Measurements from ENCODE around the gene KRTAP1-4. TPM values are rescaled to one million over a fixed set of nuclear protein-coding genes. Genes with fewer than 3 reads are reported as not detected.
"Not testable (repeated sequence)": the region's sequence is repeated elsewhere in the genome, so short reads cannot be mapped to it uniquely, and the experiment has no call there.

KRTAP1-4 gene
- polyA plus RNA-seq, 4 donors: not detected

DNA sequence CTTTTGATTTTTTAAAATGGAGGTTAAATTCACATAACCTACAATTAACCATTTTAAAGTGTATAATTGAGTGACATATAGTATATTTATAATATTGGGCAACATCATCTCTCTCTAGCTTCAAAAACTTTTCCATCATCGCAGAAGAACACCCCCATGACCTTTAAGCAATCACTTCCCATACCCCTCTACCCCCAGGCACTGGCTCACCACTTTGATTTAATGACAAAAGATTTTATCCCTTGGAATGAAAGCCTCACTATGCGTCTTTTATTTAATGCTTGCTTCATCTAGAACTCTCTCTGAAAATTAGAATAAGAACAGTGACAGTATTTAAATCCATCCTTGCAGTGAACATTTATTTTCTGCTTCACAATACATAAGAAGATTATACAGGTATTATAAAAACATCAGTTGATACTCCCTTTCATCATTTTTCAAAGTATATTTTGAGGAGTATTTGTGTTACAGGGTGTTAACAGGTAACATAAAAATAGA lies 7.9 kb upstream of the KRTAP1-4 start:
- Histone ChIP-seq H3K4me3 (ENCODE audit: low read depth in 1 of 3, low read length in 3 of 3) (no peak overlapping the region), H3K27ac (ENCODE audit: low read depth in 1 of 3, low read length in 2 of 3) (no peak overlapping the region), H3K27me3 (ENCODE audit: control insufficient read depth in 3 of 3, insufficient read depth in 3 of 3, low read length in 3 of 3) (peaks cover 0 to 3% (median 0%) of the 10 kb centered on the region in 3 donors), H3K36me3 (ENCODE audit: control insufficient read depth in 3 of 3, insufficient read depth in 2 of 3, low read depth in 1 of 3, low read length in 3 of 3) (no peaks in the 10 kb centered on the region), H3K9me3 (ENCODE audit: control insufficient read depth in 2 of 2, insufficient read depth in 1 of 2, low read depth in 1 of 2, low read length in 1 of 2) (no peaks in the 10 kb centered on the region), H3K4me1 (ENCODE audit: control insufficient read depth in 3 of 3, insufficient read depth in 2 of 3, low read depth in 1 of 3, low read length in 2 of 3) (no peaks in the 10 kb centered on the region)
- FAIRE-seq: no peak
- no peak for DNase-seq
- 86 to 89% (median 87%) methylated on average over 2 of the region's 2 CpGs for WGBS, 3 donors

DNA sequence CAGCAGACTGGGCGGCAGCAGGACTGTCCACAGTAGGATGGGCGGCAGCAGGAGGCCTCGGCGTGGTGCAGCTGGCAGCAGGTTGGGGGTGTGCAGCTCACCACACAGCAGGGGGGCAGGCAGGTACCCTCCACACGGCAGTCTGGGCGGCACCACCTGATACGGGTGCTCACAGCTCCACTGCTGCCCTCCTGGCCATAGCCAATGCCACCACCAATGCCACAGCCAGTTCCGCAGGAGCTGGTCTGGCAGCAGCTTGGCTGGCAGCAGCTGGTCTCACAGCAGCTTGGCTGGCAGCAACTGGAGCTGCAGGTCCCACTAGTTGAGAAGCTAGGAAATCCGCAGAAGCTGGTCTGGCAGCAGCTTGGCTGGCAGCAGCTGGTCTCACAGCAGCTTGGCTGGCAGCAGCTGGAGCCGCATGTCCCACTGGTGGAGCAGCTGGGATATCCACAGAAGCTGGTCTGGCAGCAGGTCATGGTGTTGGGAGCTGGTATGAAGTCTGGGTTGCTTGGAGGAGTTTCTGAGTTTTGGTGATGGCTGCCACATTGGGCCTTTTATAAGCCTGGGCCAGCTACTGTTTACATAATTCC lies 4.4 kb upstream of the KRTAP1-4 start, which contains the start of gene KRTAP1-3:
Gene KRTAP1-3, minus strand, starts transcription at position 529 of the 590 bp plus-strand sequence. Its CDS starts 53 bp downstream, at position 476.
- not testable (repeated sequence) for H3K4me1 ChIP-seq (ENCODE audit: control insufficient read depth in 3 of 3, insufficient read depth in 2 of 3, low read depth in 1 of 3, low read length in 2 of 3); H3K27ac ChIP-seq (ENCODE audit: low read depth in 1 of 3, low read length in 2 of 3); DNase-seq; H3K4me3 ChIP-seq (ENCODE audit: low read depth in 1 of 3, low read length in 3 of 3); FAIRE-seq; H3K36me3 ChIP-seq (ENCODE audit: control insufficient read depth in 3 of 3, insufficient read depth in 2 of 3, low read depth in 1 of 3, low read length in 3 of 3); H3K9me3 ChIP-seq (ENCODE audit: control insufficient read depth in 2 of 2, insufficient read depth in 1 of 2, low read depth in 1 of 2, low read length in 1 of 2); H3K27me3 ChIP-seq (ENCODE audit: control insufficient read depth in 3 of 3, insufficient read depth in 3 of 3, low read length in 3 of 3)
- 80 to 88% (median 84%) methylated on average over 8 to 10 of the region's 10 CpGs for WGBS, 3 donors

DNA sequence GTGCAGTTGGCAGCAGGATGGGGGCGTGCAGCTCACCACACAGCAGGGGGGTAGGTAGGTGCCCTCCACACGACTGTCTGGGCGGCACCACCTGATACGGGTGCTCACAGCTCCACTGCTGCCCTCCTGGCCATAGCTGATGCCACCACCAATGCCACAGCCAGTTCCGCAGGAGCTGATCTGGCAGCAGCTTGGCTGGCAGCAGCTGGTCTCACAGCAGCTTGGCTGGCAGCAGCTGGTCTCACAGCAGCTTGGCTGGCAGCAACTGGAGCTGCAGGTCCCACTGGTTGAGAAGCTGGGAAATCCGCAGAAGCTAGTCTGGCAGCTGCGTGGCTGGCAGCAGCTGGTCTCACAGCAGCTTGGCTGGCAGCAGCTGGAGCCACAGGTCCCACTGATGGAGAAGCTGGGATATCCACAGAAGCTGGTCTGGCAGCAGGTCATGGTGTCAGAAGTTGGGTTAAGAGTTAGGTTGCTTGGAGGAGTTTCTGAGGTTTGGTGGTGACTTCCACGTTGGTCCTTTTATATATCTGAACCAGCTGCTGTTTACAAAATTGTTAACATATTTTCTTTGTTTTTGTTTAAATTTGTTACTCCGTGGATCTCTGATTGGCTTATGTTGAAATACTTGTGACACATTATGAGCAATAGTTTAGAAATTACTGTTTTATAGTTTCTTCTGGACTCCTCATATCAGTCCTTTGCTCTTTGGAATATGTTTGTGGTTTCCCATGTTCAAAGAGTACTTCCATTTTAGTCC lies 3.1 kb downstream of the KRTAP1-4 start, which contains the start of gene KRTAP1-5:
Gene KRTAP1-5, minus strand, starts transcription at position 494 of the 757 bp plus-strand sequence. Its CDS starts 53 bp downstream, at position 441.
- Histone ChIP-seq H3K36me3 (ENCODE audit: control insufficient read depth in 3 of 3, insufficient read depth in 2 of 3, low read depth in 1 of 3, low read length in 3 of 3) (no peaks in the 10 kb centered on the region), H3K4me1 (ENCODE audit: control insufficient read depth in 3 of 3, insufficient read depth in 2 of 3, low read depth in 1 of 3, low read length in 2 of 3) (no peaks in the 10 kb centered on the region), H3K4me3 (ENCODE audit: low read depth in 1 of 3, low read length in 3 of 3) (no peak within 1 kb of the TSS), H3K27me3 (ENCODE audit: control insufficient read depth in 3 of 3, insufficient read depth in 3 of 3, low read length in 3 of 3) (no peaks in the 10 kb centered on the region), H3K27ac (ENCODE audit: low read depth in 1 of 3, low read length in 2 of 3) (no peak within 1 kb of the TSS), H3K9me3 (ENCODE audit: control insufficient read depth in 2 of 2, insufficient read depth in 1 of 2, low read depth in 1 of 2, low read length in 1 of 2) (no peaks in the 10 kb centered on the region)
- FAIRE-seq (no peak), DNase-seq (no peak)
- WGBS, 3 donors: 56 to 72% (median 71%) methylated on average over 9 of the region's 9 CpGs

DNA sequence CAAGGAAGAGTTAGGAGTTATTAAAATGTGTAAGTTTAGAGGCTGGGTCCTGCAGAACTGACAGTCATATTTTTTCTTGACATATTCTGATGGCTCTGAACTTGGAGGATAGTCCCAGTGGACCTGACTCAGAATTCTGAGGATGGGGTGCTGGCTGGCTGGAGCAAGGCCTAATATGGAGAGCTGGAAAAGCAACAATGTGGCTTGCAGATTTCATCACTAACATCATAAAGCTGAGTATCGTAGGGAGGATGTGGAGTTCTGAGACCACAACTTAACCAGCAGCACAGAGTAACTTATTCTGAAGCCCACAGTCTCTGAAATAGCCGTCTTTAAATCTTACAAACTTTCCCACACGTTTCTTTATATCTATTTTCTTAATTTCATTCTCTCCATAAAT lies 5.3 kb downstream of the KRTAP1-4 start:
- H3K9me3 ChIP-seq (ENCODE audit: control insufficient read depth in 2 of 2, insufficient read depth in 1 of 2, low read depth in 1 of 2, low read length in 1 of 2): no peaks in the 10 kb centered on the region
- H3K27ac ChIP-seq (ENCODE audit: low read depth in 1 of 3, low read length in 2 of 3): no peak overlapping the region
- WGBS, 3 donors: 80 to 91% (median 81%) methylated on average over 3 of the region's 3 CpGs
- no peak overlapping the region for H3K4me3 ChIP-seq (ENCODE audit: low read depth in 1 of 3, low read length in 3 of 3)
- no peaks in the 10 kb centered on the region for H3K36me3 ChIP-seq (ENCODE audit: control insufficient read depth in 3 of 3, insufficient read depth in 2 of 3, low read depth in 1 of 3, low read length in 3 of 3)
- FAIRE-seq (no peak), DNase-seq (no peak)
- peaks cover 0 to 2% (median 0%) of the 10 kb centered on the region in 3 donors for H3K27me3 ChIP-seq (ENCODE audit: control insufficient read depth in 3 of 3, insufficient read depth in 3 of 3, low read length in 3 of 3)
- no peaks in the 10 kb centered on the region for H3K4me1 ChIP-seq (ENCODE audit: control insufficient read depth in 3 of 3, insufficient read depth in 2 of 3, low read depth in 1 of 3, low read length in 2 of 3)

- H3K9me3 ChIP-seq (ENCODE audit: control insufficient read depth in 2 of 2, insufficient read depth in 1 of 2, low read depth in 1 of 2, low read length in 1 of 2): no peaks in the 10 kb centered on the region
- FAIRE-seq: no peak
- H3K36me3 ChIP-seq (ENCODE audit: control insufficient read depth in 3 of 3, insufficient read depth in 2 of 3, low read depth in 1 of 3, low read length in 3 of 3): no peaks in the 10 kb centered on the region
- H3K27me3 ChIP-seq (ENCODE audit: control insufficient read depth in 3 of 3, insufficient read depth in 3 of 3, low read length in 3 of 3): peaks cover 0 to 2% (median 0%) of the 10 kb centered on the region in 3 donors
- no peak overlapping the region for H3K27ac ChIP-seq (ENCODE audit: low read depth in 1 of 3, low read length in 2 of 3)
- H3K4me1 ChIP-seq (ENCODE audit: control insufficient read depth in 3 of 3, insufficient read depth in 2 of 3, low read depth in 1 of 3, low read length in 2 of 3): no peaks in the 10 kb centered on the region
- DNase-seq: no peak
- no peak overlapping the region for H3K4me3 ChIP-seq (ENCODE audit: low read depth in 1 of 3, low read length in 3 of 3)
Measured at GRCh38 chr17:41020336-41020735, 9.7 kb downstream of the KRTAP1-4 start.

GRCh38 chr17:41019415-41019814 lies 10.6 kb downstream of the KRTAP1-4 start:
- no peaks in the 10 kb centered on the region for H3K4me1 ChIP-seq (ENCODE audit: control insufficient read depth in 3 of 3, insufficient read depth in 2 of 3, low read depth in 1 of 3, low read length in 2 of 3)
- H3K9me3 ChIP-seq (ENCODE audit: control insufficient read depth in 2 of 2, insufficient read depth in 1 of 2, low read depth in 1 of 2, low read length in 1 of 2): no peaks in the 10 kb centered on the region
- H3K27me3 ChIP-seq (ENCODE audit: control insufficient read depth in 3 of 3, insufficient read depth in 3 of 3, low read length in 3 of 3): peaks cover 0 to 2% (median 0%) of the 10 kb centered on the region in 3 donors
- 94 to 98% (median 96%) methylated on average over 3 of the region's 3 CpGs for WGBS, 3 donors
- H3K4me3 ChIP-seq (ENCODE audit: low read depth in 1 of 3, low read length in 3 of 3): no peak overlapping the region
- no peak for DNase-seq
- FAIRE-seq: no peak
- H3K27ac ChIP-seq (ENCODE audit: low read depth in 1 of 3, low read length in 2 of 3): no peak overlapping the region
- H3K36me3 ChIP-seq (ENCODE audit: control insufficient read depth in 3 of 3, insufficient read depth in 2 of 3, low read depth in 1 of 3, low read length in 3 of 3): no peaks in the 10 kb centered on the region

- 65 to 86% (median 71%) methylated on average over 3 of the region's 3 CpGs for WGBS, 3 donors
- no peak overlapping the region for H3K27ac ChIP-seq (ENCODE audit: low read depth in 1 of 3, low read length in 2 of 3)
- no peaks in the 10 kb centered on the region for H3K36me3 ChIP-seq (ENCODE audit: control insufficient read depth in 3 of 3, insufficient read depth in 2 of 3, low read depth in 1 of 3, low read length in 3 of 3)
- no peak for FAIRE-seq
- no peaks in the 10 kb centered on the region for H3K4me1 ChIP-seq (ENCODE audit: control insufficient read depth in 3 of 3, insufficient read depth in 2 of 3, low read depth in 1 of 3, low read length in 2 of 3)
- no peak overlapping the region for H3K4me3 ChIP-seq (ENCODE audit: low read depth in 1 of 3, low read length in 3 of 3)
- peaks cover 0 to 2% (median 0%) of the 10 kb centered on the region in 3 donors for H3K27me3 ChIP-seq (ENCODE audit: control insufficient read depth in 3 of 3, insufficient read depth in 3 of 3, low read length in 3 of 3)
- no peaks in the 10 kb centered on the region for H3K9me3 ChIP-seq (ENCODE audit: control insufficient read depth in 2 of 2, insufficient read depth in 1 of 2, low read depth in 1 of 2, low read length in 1 of 2)
- DNase-seq: no peak
Measured at GRCh38 chr17:41018541-41018940, 11.5 kb downstream of the KRTAP1-4 start.

DNA sequence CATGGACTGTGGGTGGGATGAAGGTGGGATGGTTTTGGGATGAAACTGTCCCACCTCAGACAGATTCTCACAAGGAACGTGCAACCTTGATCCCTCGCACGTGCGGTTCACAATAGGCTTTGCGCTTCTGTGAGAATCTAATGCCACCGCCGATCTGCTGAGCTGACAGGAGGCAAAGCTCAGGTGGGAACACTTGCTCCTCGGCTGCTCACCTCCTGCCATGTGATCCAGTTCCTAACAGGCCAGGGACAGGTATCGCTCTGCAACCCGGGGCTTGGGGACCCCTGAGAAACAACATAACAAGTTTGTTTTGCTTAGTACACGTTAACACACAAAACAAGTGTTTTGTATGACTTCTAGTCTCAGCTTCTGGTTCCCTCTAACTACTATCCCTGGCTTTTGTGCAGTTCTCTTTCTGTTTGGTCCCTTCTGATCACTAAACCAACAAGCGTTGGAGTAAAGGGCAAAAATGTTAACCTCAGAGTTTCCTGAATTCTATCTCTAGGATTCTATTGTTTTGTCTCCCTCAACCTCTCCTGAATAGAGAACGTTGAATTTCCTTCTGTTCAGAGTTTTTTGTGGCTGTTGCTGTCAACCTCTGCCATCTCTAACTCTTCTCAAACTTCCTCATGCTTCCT lies 13.3 kb downstream of the KRTAP1-4 start:
- Histone ChIP-seq H3K9me3 (ENCODE audit: control insufficient read depth in 2 of 2, insufficient read depth in 1 of 2, low read depth in 1 of 2, low read length in 1 of 2) (no peaks in the 10 kb centered on the region), H3K36me3 (ENCODE audit: control insufficient read depth in 3 of 3, insufficient read depth in 2 of 3, low read depth in 1 of 3, low read length in 3 of 3) (no peaks in the 10 kb centered on the region), H3K4me1 (ENCODE audit: control insufficient read depth in 3 of 3, insufficient read depth in 2 of 3, low read depth in 1 of 3, low read length in 2 of 3) (no peaks in the 10 kb centered on the region), H3K27me3 (ENCODE audit: control insufficient read depth in 3 of 3, insufficient read depth in 3 of 3, low read length in 3 of 3) (peaks cover 0 to 2% (median 0%) of the 10 kb centered on the region in 3 donors), H3K4me3 (ENCODE audit: low read depth in 1 of 3, low read length in 3 of 3) (no peak overlapping the region), H3K27ac (ENCODE audit: low read depth in 1 of 3, low read length in 2 of 3) (no peak overlapping the region)
- 81 to 84% (median 82%) methylated on average over 13 of the region's 13 CpGs for WGBS, 3 donors
- DNase-seq (no peak), FAIRE-seq (no peak)

All from small intestine (tissue), 7 donors.